ENCODE data around the gene NFIA. TPM values are rescaled to one million over a fixed set of nuclear protein-coding genes. Genes with fewer than 3 reads are reported as not detected.

The NFIA gene
- total RNA-seq (2014; rRNA removed; shearing (Covaris generic)) = 12.3 and 15.9 TPM in 2 replicates

DNA sequence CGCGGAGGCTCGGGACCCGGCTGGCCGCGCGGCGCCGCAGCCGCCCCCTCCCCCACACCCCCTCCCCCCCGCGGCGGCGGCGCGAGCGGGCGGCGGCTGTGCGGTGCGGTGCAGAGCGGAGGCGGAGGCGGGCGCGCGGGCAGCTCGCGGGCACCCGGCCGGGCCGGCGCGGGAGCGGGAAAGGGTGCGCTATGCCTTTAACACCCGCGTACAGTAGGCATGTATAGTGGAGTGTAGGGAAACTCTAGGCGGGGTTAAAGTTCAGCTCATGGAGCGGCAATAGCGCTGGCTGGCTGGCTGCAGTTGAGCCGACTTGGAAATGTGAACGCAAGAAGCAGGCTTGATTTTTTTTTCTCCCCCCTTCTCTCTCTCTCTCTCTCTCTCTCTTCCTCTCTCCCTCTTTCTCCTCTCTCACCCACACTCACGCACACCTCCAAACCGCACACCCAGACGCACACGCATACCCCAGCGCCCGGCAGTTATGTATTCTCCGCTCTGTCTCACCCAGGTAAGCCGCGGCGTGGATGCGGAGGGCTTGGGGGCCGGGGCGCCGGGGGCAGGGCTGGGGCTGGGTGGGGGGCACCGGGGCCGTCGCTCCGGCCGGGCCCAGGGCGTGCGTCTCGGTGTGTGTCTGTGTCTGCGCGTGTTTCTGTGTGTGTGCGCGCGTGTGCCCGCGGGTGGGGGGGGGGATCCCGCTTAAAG lies at the start of gene NFIA:
TSS of gene NFIA (plus strand) at position 251 of the 702 bp plus-strand sequence.
- DNase-seq (ENCODE audit: low spot score) = peak; percentile 76

DNA sequence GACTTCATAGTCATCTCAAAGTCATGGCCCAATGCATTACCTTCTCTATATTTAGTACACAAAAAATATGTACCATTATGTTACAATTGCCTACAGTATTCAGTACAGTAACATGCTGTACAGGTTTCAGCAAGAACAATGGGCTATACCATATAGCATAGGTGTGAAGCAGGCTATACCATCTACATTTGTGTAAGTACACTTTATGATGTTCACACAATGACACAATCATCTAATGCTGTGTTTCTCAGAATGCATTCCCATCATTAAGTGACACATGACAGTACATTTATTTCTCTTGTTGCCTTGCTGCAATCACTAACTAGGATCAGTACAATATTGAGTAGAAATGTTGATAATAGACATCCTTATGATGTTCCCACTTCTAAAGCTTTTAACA lies 46.5 kb upstream of the NFIA start:
- no peak for DNase-seq (ENCODE audit: low spot score)

GRCh38 chr1:61042466-61043009 lies 39.8 kb upstream of the NFIA start:
- no peak for DNase-seq (ENCODE audit: low spot score)

DNA sequence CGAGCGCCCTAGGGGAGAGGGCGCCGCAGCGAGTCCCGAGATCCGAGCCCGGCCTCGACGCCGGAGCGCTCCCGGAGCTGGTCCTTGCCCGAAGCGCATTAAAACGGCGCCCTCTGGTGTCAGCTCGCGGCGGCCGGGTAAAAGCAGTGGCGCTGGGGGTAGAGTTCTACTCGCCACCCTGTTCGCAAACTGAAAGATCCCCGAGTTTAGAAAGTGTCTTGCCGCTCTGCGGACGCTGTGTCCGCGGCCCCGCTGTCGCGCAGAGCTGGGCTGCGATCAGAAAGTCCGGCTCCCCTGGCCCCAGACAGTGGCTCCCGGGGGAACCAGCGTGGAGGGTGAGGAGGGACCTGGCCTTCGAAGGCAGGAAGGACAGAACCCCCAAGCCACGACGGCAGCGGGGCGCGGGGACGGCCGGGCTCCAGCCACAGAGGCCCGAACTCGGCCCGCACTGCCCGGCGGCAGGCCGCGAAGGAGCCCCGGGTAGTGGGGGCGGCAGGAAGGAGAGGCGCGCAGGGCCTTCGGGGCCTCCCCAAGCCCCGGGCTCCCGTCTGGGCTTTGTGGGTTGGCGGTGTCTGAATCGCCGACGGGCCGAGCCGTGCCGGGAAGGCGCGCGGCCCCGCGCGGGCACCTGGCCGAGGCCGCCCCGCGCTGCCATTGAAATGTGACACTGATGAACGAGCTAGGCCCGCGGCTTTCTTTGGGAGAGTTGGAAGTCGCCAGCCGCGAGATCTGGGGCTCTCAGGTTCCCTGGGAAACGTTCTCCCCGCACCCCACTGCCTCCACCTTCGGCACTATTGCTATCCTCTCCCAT lies 39.1 kb upstream of the NFIA start:
- DNase-seq (ENCODE audit: low spot score) = peak; percentile 71

DNA sequence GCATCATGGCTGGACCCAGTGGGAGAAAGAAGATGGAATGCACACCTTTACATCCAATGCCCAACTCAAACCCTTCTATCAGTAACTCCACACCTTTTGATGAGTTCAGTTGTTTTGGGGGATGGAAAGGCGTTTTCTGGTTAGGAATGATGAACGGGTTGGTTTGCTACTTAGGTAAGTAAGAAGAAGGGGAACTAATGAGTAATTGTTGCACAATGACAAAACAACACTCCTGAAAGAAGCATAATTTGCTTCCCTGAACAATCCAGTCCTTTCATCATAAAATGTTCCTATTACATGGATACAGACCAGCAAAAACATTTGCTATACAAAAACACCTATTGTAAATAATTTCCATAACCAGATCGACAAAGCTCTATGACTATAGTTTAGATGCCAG lies 35.9 kb upstream of the NFIA start:
- no peak for DNase-seq (ENCODE audit: low spot score)

DNA sequence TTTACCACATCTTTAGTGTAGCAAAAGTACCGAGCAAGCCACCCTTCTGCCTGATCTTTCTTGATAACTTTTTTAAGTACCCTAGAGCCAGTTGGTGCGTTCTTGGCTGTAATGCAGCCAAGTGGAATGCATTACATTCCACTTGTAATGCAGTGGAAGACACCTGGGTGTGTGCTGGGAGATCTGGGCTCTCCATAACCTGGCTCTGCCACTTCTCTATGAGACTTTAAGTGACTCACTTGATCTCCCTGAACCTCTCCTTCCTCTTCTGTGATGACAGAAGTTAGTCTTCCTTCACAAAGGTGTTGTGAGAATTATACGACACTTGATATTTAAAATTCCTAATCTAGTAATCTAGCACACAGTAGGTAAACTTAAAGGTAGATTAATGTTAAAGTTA lies 35.3 kb upstream of the NFIA start:
- DNase-seq (ENCODE audit: low spot score) = no peak

GRCh38 chr1:61049850-61050540 lies 32.4 kb upstream of the NFIA start:
- DNase-seq (ENCODE audit: low spot score) = peak; percentile 92

- peak; percentile 26 for DNase-seq (ENCODE audit: low spot score)
These were observed 31.6 kb upstream of the NFIA start for GRCh38 chr1:61050541-61051442.

GRCh38 chr1:61051443-61051718 lies 31.0 kb upstream of the NFIA start:
- DNase-seq (ENCODE audit: low spot score) = no peak

DNA sequence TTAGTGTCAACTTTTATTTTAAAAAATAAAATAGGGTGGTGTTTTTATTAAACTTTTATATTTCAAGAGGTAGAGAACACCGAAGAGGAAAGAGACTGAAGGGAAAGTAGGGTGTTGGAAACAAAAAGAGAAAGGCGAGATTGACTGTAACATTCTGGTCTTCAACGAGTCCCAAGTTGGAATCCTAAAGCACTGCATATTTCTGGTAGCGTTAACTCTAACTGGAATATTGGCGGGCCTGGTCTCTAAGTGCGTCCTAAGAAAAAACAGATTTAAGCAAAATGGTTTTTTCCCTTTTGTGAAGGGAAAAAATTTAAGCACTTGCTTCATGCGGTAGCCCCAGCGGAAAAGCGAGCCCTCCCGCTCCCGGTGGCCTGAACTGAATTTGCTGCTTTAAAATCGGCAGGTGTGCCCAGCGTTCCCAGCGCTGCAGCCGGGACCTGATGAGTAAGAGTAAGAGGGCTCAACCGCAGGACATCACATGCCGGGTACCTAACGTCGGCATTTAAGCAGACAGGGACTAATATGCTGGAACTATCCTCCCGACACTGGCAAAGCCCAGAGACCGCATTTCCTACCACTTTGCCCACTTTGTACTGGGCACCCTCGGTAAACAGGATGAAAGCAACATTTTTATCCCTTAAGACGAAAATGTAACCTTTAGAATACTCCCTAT lies 30.5 kb upstream of the NFIA start:
- no peak for DNase-seq (ENCODE audit: low spot score)

DNA sequence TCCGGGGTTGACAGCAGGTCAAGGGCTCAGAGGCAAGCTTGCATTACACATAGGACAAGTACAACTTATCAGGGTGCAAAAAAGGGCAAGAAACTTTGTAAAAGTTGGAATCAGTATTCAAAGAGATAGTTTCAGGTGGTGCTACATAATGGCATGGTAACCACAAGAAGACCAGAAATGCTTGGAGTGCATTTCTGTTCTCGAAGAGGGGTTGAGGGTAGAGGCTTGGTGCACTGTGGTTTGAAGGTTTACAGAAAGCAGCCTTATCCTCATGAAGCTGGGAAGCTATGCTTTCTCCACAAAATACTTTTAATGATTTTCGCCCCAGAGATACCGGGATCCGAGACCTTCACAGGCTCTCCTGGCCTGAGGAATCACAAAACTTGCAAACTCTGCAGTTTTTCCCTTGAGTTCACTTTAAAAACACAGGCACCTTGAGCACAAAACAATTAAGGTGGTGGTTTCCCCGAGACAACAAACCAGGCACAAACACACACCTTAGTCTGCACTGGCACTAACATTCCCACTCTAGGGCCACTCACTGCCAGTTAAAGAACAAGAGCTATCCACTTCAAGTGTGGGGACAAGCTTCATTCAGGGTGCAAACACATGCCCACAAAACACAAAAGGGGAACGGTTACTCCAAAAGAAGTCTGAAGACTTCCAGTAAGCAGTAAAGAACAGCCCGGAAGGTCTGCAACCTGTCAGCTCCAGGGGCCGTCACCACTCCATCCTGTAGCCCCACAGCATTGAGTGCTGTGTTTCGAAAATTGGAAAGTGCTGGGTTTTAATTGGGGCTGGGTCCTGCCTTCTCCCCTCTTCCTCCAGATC lies 29.8 kb upstream of the NFIA start:
- DNase-seq (ENCODE audit: low spot score) = no peak

DNA sequence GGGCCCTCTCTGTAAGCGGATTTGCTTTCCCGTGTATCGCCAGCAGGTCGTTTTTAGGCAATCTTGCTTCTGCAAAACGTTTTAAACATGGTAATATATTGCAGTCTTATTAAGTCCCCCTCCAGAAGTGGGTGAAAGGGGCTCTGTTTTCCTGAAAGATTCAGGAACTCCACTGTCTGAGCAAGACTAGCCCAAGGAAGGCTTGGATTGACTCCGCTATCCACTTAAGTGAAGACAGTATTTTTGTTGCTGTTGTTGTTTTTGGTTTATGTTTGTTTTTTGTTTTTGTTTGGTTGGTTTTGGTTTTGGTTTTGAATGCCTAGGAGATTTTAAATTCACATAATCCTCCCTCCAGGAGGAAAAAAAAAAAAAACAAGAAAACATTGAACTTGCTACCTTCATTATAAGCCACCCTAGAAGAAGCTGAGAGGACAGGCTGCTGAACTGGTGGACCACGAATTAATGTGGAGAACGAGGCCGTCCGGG lies 29.1 kb upstream of the NFIA start:
- DNase-seq (ENCODE audit: low spot score) = no peak

GRCh38 chr1:61053712-61054600 lies 28.4 kb upstream of the NFIA start:
- no peak for DNase-seq (ENCODE audit: low spot score)

- no peak for DNase-seq (ENCODE audit: low spot score)
These were observed 27.8 kb upstream of the NFIA start for GRCh38 chr1:61054601-61054993.

DNA sequence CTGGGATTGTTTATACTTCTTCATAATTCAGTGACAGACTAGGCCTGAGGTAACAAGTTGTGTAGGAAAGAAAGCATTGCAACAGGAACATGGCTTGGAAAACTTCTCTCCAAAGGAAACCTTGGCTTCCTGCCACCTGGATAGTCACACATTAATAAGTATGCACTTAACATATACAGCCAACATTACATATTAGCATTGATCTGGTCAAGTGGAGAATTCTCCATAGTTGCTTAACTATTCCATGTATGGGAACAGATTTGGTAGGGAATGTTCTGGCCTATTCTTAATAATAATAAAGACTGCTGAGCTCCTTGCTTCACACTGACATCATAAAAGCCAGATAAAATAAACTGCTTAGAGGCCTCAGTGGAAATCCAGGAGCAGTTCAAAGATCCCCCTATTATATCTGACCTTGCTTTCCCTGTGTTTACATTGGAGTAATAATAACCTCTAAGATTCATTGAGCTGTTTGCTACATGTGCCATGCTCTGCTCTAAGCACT lies 27.2 kb upstream of the NFIA start:
- DNase-seq (ENCODE audit: low spot score) = peak; percentile 39

GRCh38 chr1:61056196-61056572 lies 26.2 kb upstream of the NFIA start:
- DNase-seq (ENCODE audit: low spot score) = no peak

GRCh38 chr1:61056573-61057439 lies 25.6 kb upstream of the NFIA start:
- DNase-seq (ENCODE audit: low spot score) = peak; percentile 73
